ENCODE results near the gene AGTRAP. TPM values are rescaled to one million over a fixed set of nuclear protein-coding genes. Genes with fewer than 3 reads are reported as not detected.

The AGTRAP gene
- 59.8 and 70.2 TPM in 2 replicates for total RNA-seq

DNA sequence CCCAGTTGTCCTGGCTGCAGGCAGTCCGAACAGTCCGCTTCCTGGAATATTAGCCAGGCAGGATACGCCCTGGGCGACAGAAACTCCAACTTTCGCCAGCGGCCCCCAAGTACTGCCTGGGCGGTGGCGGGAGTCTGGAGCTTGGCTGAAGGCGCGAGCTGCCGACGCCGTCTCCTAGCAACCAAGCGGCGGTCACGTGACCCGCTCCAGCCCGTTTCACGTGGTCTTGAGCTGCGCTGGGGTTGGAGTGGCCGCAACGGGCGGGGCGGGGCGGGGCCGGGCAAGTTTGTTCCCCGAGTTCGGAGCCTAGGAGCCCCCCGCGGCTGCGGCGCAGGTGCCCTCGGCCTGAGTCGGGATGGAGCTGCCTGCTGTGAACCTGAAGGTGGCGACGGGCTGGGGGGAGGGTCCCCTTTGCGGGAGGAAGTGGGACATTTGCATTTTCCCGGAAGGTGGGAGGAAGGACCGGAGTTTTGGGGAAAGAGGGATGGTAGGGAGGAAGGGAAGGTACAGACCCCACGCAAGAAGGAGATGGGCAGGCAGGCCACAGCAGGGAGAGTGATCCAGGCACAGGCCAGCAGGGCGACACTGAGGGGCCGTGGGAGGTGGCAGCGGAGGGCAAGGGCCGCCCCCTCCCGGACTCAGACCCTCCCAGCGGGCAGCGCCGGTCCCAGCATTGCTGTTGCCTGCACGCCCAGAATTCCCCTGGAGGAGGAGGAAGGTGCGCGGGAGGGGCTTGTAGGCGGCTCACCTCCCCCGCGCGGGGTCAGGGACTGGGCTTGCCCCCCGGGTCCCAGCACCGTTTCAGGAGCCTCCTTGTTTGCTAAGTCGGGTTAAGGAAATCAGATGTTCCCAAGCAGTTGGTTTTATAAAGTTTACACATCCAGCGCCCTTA is at the start of gene AGTRAP:
TSS of gene AGTRAP (plus strand) at position 283 of the 892 bp plus-strand sequence. CDS start at position 356, 73 bp downstream.

GRCh38 chr1:11691302-11691914 is 44.5 kb upstream of the AGTRAP start, which contains the start of gene DRAXIN:
TSS of gene DRAXIN (plus strand) at chr1:11691710. CDS start at chr1:11706259, 14,549 bp downstream.

DNA sequence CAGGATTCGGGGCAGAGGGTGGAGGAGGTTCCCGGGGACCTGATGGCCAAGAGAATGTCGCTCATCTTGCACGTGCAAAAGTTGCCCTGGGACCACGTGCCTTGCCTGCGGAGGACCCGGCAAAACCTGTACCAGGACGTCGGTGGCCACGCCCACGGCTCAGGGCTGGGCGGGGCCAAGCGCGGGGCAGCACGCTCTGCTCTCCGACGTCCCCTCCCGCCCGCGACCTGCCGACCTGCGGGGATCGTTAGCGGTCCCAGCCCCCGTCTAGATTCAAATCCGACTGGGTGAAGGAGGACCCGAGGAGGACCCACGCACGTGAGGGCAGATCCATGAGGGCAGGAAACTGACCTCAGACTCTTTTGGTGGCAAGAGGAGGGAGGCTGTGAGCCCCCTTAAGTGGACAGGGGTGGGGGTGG is 26.1 kb downstream of the AGTRAP start, which contains the start of gene C1orf167:
TSS of gene C1orf167 (plus strand) at position 206 of the 419 bp plus-strand sequence. CDS start 2,208 bp downstream, outside the sequence.

Other genes with a start within 250 kb of the AGTRAP start
- 0.74 TPM in 1 of 2 replicates, not detected in the other for gene FBXO2, start 81.7 kb upstream of the AGTRAP start, total RNA-seq
- gene FBXO44, start 81.3 kb upstream of the AGTRAP start, total RNA-seq = 5.3 and 6.3 TPM in 2 replicates
- gene FBXO6, start 71.9 kb upstream of the AGTRAP start, total RNA-seq = 6.2 and 7.4 TPM in 2 replicates
- gene MAD2L2, start 55.0 kb upstream of the AGTRAP start, total RNA-seq = 43.5 and 49.7 TPM in 2 replicates
- 0.25 and 0.27 TPM in 2 replicates for gene DRAXIN, start 44.4 kb upstream of the AGTRAP start, total RNA-seq
- gene C1orf167, start 26.1 kb downstream of the AGTRAP start, total RNA-seq = not detected in 2 replicates
- 12.5 TPM in 2 replicates for gene MTHFR, start 69.8 kb downstream of the AGTRAP start, total RNA-seq
- 8.0 and 9.5 TPM in 2 replicates for gene CLCN6, start 70.1 kb downstream of the AGTRAP start, total RNA-seq
- gene NPPA, start 111.6 kb downstream of the AGTRAP start, total RNA-seq = not detected in 2 replicates
- 0.47 TPM in 1 of 2 replicates, not detected in the other for gene NPPB, start 122.8 kb downstream of the AGTRAP start, total RNA-seq
- gene KIAA2013, start 190.3 kb downstream of the AGTRAP start, total RNA-seq = 93.5 and 106 TPM in 2 replicates
- 263 and 339 TPM in 2 replicates for gene PLOD1, start 198.6 kb downstream of the AGTRAP start, total RNA-seq
- gene MFN2, start 244.3 kb downstream of the AGTRAP start, total RNA-seq = 84.5 and 86.3 TPM in 2 replicates